Hippocampal formation (tissue), 2 donors: ENCODE measurements around the gene GON4L.
"Not testable (repeated sequence)": the region's sequence is repeated elsewhere in the genome, so short reads cannot be mapped to it uniquely, and the experiment has no call there.

Experiments
- DNase-seq, 2 donors: peaks; one replicate each; lab custom pipeline; 2025; lab: John Stamatoyannopoulos, UW

GON4L gene

DNA sequence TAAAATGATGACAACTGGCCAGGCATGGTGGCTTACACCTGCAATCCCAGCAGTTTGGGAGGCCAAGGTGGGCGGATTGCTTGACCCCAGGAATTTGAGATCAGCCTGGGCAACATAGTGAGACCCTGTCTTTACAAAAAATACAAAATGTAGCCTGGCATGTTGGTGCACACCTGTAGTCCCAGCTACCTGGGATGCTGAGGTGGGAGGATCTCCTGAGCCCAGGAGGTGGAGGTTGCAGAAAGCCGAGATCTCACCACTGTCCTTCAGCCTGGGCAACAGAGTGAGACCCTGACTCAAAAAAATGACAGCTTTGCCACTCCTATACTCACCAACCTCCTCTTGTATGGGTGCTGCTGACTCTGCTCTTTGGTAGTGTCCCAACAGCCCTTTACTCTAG is 20.9 kb upstream of the GON4L start:
- DNase-seq: no peak

DNA sequence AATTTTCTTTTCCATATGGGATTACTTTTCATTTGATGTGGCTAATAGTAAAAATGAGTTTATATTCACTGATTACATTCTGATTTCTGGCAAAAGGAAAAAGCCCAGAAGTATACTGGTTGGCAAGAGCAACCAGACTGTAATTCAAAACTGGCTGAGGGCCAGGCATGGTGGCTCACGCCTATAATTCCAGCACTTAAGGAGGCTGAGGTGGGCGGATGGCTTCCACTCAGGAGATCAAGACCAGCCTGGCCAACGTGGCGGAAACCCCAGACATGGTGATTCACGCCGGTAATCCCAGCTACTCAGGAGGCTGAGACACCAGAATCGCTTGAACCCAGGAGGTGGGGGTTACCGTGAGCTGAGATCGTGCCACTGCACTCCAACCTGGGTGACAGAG is 16.8 kb upstream of the GON4L start:
- no peak for DNase-seq

DNA sequence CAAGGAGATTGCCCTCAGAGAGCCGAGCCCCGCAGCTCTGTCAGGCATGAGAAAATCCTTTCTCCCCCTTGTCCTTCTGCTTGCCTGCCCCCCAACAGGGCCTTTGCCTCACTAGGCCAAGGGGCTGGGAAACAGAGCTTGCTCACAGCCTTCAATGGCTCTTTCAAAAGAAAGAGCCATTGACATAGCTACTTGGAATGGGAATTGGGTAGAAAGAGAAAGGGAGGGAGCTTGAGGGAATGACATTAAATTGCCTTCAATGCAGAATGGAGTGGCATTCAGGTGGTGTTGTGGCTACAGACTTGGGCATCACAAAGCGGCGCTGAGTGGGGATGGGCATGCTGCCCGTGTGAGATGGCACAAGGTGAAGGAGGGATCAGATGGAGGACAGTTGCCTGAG is 15.5 kb upstream of the GON4L start:
- DNase-seq: peak; percentile 54 to 84

DNA sequence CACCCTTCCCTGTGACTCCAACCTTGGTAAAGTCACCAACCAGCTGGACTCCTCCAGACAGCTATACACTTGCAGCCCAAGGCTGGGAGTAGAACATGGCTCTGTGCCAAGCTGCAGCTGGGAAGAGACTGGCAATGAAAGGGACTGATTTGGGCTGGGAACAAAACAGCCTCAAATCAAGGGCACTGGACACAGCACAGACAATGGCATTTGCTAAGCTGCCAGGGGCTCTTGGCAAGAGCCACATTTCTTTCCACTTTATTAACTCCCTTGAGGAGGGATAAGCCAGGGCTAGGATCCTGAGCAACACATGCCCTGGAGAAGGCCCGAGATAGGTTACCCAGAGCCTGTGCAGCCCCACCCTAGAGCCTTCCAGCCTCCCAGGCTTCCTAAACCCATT is 14.4 kb upstream of the GON4L start:
- peak; percentile 91 to 95 for DNase-seq

GRCh38 chr1:155867766-155868165 is 10.8 kb upstream of the GON4L start:
- no peak for DNase-seq

GRCh38 chr1:155864393-155864792 is 7.4 kb upstream of the GON4L start:
- no peak for DNase-seq

GRCh38 chr1:155861896-155862295 is 4.9 kb upstream of the GON4L start:
- no peak for DNase-seq

DNA sequence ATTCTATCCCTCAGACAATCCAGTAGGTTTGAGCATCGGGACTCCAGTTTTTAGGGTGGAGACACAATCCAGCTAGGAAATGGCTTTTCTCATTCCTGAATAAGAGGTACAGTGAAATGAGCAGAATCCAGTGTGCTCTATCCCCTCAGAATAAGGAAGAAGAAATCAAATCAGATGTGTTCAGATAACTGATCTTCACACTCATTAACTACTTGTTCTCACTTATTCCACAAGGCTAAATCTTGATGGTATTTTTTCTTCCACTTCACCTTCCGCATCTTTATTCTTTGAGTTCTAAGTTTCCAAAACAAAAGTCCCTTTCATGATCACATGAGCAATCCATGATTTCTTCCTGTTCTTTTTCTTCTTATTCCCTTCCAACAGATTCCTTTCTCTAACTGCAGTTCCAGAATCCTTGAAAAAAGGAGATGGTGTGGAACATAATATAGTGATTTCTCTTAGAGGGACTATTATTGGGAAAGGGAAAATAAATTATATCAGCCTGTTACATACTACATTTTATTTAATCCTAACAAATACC is 4.0 kb upstream of the GON4L start:
- DNase-seq: no peak

GRCh38 chr1:155859881-155860871 is 3.2 kb upstream of the GON4L start:
- peak; percentile 91 to 92 for DNase-seq

- DNase-seq: peak; percentile 91 to 98
Measured at GRCh38 chr1:155859234-155859829, 2.3 kb upstream of the GON4L start, which contains the start of gene SYT11. SYT11 (plus strand) TSS chr1:155859567; CDS start chr1:155859762, 195 bp downstream.

- no peak for DNase-seq
Measured at GRCh38 chr1:155858800-155859233, 1.8 kb upstream of the GON4L start.

DNA sequence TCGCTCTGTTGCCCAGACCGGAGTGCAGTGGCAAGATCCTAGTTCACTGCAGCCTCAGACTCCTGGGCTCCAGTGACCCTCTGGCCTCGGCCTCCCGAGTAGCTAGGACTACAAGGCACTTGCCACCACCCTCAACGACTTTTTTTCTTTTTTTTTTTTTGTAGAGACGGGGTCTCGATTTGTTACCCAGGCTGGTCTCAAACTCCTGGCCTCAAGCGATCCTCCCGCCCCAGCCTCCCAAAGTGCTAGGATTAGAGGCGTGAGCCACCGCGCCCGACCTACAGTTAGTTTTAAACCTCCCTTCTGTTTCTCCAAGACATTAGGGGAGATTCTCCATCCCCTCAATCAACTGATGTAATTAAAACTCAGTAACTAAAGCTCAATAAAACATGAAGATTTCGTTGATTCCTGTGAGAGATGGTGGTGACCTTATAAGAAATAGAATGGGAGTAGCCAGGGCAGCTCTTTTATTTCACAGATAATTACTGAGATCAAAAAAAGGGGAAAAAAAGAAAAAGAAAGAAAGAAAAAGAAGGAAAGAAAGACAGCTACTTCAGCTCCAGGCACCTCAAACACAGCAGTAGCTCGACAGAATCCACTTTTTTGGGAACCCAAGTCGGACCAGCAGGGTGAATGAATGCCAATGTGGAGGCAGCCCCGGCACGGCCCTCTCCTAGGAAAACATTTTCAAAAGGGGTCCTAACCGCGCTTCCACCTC is 598 bp downstream of the GON4L start:
- no peak for DNase-seq

DNA sequence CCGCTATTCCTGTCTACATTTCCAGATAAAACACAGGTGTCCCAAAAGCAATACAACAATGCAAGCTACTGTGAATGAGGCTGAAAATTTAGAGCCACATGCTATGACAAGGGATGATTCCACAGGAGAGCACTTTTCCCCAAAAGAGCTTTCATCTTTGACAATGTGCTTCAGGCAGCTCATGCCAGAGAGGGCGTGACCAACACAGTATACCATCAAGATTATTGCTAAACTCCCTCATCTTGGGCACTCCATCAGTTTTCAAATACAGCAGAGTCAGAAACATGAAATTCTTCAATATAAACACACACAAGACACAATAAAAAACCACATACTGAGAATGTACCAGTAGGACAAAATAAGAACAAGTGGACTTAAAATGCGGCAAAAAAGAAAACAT is 6.7 kb downstream of the GON4L start:
- no peak for DNase-seq

GRCh38 chr1:155847823-155848529 is 9.0 kb downstream of the GON4L start:
- no peak for DNase-seq

DNA sequence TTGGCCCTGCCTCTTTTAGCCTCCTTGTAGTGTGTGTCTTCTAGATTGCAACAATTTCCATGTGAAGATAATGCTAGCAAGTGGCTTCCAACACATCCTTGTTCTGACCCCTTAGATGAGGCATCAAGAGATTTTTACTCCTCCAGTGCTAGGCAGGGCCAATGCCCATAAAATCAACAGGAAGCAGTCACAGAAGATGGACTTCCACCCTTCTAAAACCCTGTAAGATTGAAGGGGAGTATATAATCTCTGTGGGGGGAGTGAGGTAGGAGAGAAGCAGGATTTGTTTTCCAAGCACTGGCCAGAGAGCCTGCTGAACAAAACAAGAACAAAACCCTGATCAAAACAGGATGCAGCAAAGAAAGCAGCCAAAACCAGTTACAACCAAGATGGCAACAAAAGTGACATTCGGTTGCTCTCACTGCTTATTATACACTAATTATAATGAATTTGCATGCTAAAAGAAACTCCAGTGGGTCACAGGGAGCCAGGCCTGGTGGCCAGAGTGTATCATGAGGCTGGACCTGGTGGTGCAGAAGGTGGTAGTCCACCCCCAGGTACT is 12.1 kb downstream of the GON4L start:
- DNase-seq: no peak

- DNase-seq: no peak
Measured at GRCh38 chr1:155840386-155840785, 16.6 kb downstream of the GON4L start.

GRCh38 chr1:155835548-155835947 is 21.5 kb downstream of the GON4L start:
- DNase-seq: no peak

GRCh38 chr1:155834927-155835399 is 22.1 kb downstream of the GON4L start:
- DNase-seq: not testable (repeated sequence)

GRCh38 chr1:155834296-155834926 is 22.6 kb downstream of the GON4L start:
- no peak for DNase-seq

- DNase-seq: no peak
Measured at GRCh38 chr1:155833665-155834295, 23.2 kb downstream of the GON4L start.
